ENCODE data around the gene WDR73. TPM values are rescaled to one million over a fixed set of nuclear protein-coding genes. Genes with fewer than 3 reads are reported as not detected.

Gene WDR73
- total and polyA plus RNA-seq, 9 of the 15 experiments (the other 6 are each of a cell fraction or from before 2014, with no cell fraction given) = 9.2 to 25.4 (median 21.7) TPM

GRCh38 chr15:84643838-84644237, 10.2 kb downstream of the WDR73 start:
- WGBS (ENCODE audit: insufficient coverage, low coverage, missing lambda C conversion rate) = 79% methylated on average over 6 of the region's 6 CpGs
- peaks cover 5% of the 10 kb centered on the region for H3K9me1 ChIP-seq (ENCODE audit: control insufficient read depth, insufficient read depth, low read length)
- ATAC-seq = no peak
- DNase-seq (ENCODE audit: extremely low read depth in 1 of 4, low spot score in 3 of 4) = no peak
- BruUV-seq (replicated peaks) = no TSS peak
- intact Hi-C loops (cut with micrococcal nuclease) = no loop called here
- peaks cover 5 to 16% of the 10 kb centered on the region in 2 experiments; a peak in 3 of 5 replicates for H3K4me1 ChIP-seq (replicated peaks in 1 of 2; ENCODE audit: control insufficient read depth in 2 of 2, insufficient read depth in 2 of 2, low read length in 2 of 2)
- H3K9me3 ChIP-seq (replicated peaks; ENCODE audit: control insufficient read depth, insufficient read depth, low read depth, low read length) = no peaks in the 10 kb centered on the region
- no peak overlapping the region for H3K27ac ChIP-seq (ENCODE audit: extremely low read depth, low read depth, low read length)
- POLR2A ChIA-PET = interaction anchor here (0.7 to 1.4 kb wide), 3 partner anchors 12 to 176 kb away, joined by 3 to 5 read pairs (median 3); no protein-coding TSS in a partner anchor
- in situ Hi-C loops (cut with MboI) = no loop called here
- no peak overlapping the region for H3K4me3 ChIP-seq
- no peak overlapping the region for H3K9ac ChIP-seq (ENCODE audit: insufficient read depth in 1 of 2, low read depth in 2 of 2, low read length in 2 of 2)
- H3K27me3 ChIP-seq (ENCODE audit: control insufficient read depth in 2 of 2, insufficient read depth in 2 of 2, low read length in 2 of 2) = no peaks in the 10 kb centered on the region
- CTCF ChIA-PET (ENCODE audit: low intra/inter-chr PET ratio) = no interaction called here
- no peaks in the 10 kb centered on the region for H3K79me2 ChIP-seq (ENCODE audit: control insufficient read depth, insufficient read depth, low read length)
- FAIRE-seq = no peak
- H3K36me3 ChIP-seq (ENCODE audit: control insufficient read depth, insufficient read depth, low read length) = peaks cover 88% of the 10 kb centered on the region
- H3K4me2 ChIP-seq (ENCODE audit: insufficient read depth, low read length) = no peak overlapping the region
- H4K20me1 ChIP-seq (replicated peaks; ENCODE audit: control insufficient read depth, insufficient read depth, low read length) = no peaks in the 10 kb centered on the region; the same call in 1 of the 2 replicates
- H2AFZ ChIP-seq (ENCODE audit: low read depth, low read length) = no peak overlapping the region
- no peak for TF ChIP-seq PHB (CRISPR knock-in tag; IDR thresholded peaks at IDR 0.05)
- TF ChIP-seq KLF16 (IDR thresholded peaks at IDR 0.05) = no peak
- TF ChIP-seq ILF3 (IDR thresholded peaks at IDR 0.05; ENCODE audit: borderline replicate concordance) = no peak
- no peak for TF ChIP-seq PTTG1 (tag; IDR thresholded peaks at IDR 0.05; ENCODE audit: low read depth)
- no peak for TF ChIP-seq ZFX (CRISPR knock-in tag; IDR thresholded peaks at IDR 0.05)
- TF ChIP-seq MTA2 (IDR thresholded peaks at IDR 0.05; ENCODE audit: low read depth) = no peak
- TF ChIP-seq RBM15 (IDR thresholded peaks at IDR 0.05; ENCODE audit: insufficient read depth, low read length) = no peak
- TF ChIP-seq HNRNPUL1 (IDR thresholded peaks at IDR 0.05; ENCODE audit: low read length) = no peak
- no peak for TF ChIP-seq TAL1 (IDR thresholded peaks at IDR 0.05)
- no peak for TF ChIP-seq SMC3 (conservative IDR thresholded peaks at IDR 0.05; ENCODE audit: insufficient read depth, low read depth, low read length)
- TF ChIP-seq MAFF (IDR thresholded peaks at IDR 0.05; ENCODE audit: low read length) = no peak
- TF ChIP-seq, protein P1, sequence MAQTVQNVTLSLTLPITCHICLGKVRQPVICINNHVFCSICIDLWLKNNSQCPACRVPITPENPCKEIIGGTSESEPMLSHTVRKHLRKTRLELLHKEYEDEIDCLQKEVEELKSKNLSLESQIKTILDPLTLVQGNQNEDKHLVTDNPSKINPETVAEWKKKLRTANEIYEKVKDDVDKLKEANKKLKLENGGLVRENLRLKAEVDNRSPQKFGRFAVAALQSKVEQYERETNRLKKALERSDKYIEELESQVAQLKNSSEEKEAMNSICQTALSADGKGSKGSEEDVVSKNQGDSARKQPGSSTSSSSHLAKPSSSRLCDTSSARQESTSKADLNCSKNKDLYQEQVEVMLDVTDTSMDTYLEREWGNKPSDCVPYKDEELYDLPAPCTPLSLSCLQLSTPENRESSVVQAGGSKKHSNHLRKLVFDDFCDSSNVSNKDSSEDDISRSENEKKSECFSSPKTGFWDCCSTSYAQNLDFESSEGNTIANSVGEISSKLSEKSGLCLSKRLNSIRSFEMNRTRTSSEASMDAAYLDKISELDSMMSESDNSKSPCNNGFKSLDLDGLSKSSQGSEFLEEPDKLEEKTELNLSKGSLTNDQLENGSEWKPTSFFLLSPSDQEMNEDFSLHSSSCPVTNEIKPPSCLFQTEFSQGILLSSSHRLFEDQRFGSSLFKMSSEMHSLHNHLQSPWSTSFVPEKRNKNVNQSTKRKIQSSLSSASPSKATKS (CRISPR knock-in tag; IDR thresholded peaks at IDR 0.05) = no peak
- TF ChIP-seq, protein P2, sequence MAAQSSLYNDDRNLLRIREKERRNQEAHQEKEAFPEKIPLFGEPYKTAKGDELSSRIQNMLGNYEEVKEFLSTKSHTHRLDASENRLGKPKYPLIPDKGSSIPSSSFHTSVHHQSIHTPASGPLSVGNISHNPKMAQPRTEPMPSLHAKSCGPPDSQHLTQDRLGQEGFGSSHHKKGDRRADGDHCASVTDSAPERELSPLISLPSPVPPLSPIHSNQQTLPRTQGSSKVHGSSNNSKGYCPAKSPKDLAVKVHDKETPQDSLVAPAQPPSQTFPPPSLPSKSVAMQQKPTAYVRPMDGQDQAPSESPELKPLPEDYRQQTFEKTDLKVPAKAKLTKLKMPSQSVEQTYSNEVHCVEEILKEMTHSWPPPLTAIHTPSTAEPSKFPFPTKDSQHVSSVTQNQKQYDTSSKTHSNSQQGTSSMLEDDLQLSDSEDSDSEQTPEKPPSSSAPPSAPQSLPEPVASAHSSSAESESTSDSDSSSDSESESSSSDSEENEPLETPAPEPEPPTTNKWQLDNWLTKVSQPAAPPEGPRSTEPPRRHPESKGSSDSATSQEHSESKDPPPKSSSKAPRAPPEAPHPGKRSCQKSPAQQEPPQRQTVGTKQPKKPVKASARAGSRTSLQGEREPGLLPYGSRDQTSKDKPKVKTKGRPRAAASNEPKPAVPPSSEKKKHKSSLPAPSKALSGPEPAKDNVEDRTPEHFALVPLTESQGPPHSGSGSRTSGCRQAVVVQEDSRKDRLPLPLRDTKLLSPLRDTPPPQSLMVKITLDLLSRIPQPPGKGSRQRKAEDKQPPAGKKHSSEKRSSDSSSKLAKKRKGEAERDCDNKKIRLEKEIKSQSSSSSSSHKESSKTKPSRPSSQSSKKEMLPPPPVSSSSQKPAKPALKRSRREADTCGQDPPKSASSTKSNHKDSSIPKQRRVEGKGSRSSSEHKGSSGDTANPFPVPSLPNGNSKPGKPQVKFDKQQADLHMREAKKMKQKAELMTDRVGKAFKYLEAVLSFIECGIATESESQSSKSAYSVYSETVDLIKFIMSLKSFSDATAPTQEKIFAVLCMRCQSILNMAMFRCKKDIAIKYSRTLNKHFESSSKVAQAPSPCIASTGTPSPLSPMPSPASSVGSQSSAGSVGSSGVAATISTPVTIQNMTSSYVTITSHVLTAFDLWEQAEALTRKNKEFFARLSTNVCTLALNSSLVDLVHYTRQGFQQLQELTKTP (IDR thresholded peaks at IDR 0.05; ENCODE audit: low read depth in 1 of 2, partially characterized antibody in 2 of 2) = no peak
- no peak for TF ChIP-seq RBM34 (IDR thresholded peaks at IDR 0.05; ENCODE audit: borderline replicate concordance, insufficient read depth, low read length)
- TF ChIP-seq ZNF79 (CRISPR knock-in tag; IDR thresholded peaks at IDR 0.05; ENCODE audit: low read depth) = no peak
